ENCODE data around the gene KIF1C. TPM values are rescaled to one million over a fixed set of nuclear protein-coding genes. Genes with fewer than 3 reads are reported as not detected.

Gene KIF1C
- total RNA-seq, 1 experiment from 2014 or later = 95.9 TPM

- H3K4me1 ChIP-seq (ENCODE audit: insufficient read depth, low read length, poor library complexity, severe bottlenecking) = peaks cover 4% of the 10 kb centered on the region
- H3K27me3 ChIP-seq (replicated peaks; ENCODE audit: insufficient read depth, low read depth, low read length, poor library complexity) = no peaks in the 10 kb centered on the region
- H3K4me3 ChIP-seq (ENCODE audit: low read depth, low read length, poor library complexity, severe bottlenecking) = peak overlapping the region; percentile 42
- TF ChIP-seq EZH2 (IDR thresholded peaks at IDR 0.05; ENCODE audit: borderline replicate concordance, low read depth, low read length, poor library complexity, severe bottlenecking) = no peak
- TF ChIP-seq, protein P1, sequence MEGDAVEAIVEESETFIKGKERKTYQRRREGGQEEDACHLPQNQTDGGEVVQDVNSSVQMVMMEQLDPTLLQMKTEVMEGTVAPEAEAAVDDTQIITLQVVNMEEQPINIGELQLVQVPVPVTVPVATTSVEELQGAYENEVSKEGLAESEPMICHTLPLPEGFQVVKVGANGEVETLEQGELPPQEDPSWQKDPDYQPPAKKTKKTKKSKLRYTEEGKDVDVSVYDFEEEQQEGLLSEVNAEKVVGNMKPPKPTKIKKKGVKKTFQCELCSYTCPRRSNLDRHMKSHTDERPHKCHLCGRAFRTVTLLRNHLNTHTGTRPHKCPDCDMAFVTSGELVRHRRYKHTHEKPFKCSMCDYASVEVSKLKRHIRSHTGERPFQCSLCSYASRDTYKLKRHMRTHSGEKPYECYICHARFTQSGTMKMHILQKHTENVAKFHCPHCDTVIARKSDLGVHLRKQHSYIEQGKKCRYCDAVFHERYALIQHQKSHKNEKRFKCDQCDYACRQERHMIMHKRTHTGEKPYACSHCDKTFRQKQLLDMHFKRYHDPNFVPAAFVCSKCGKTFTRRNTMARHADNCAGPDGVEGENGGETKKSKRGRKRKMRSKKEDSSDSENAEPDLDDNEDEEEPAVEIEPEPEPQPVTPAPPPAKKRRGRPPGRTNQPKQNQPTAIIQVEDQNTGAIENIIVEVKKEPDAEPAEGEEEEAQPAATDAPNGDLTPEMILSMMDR (conservative IDR thresholded peaks at IDR 0.05; ENCODE audit: low read depth, low read length) = peak; percentile 67
- DNase-seq (ENCODE audit: low spot score) = peak; percentile 94
- H3K9me3 ChIP-seq (ENCODE audit: low read depth, low read length, poor library complexity, severe bottlenecking) = no peaks in the 10 kb centered on the region
- BruUV-seq (replicated peaks) = no TSS peak
- intact Hi-C loops (cut with micrococcal nuclease; ENCODE audit: unreplicated experiment) = no loop called here
- no peaks in the 10 kb centered on the region for H3K36me3 ChIP-seq (ENCODE audit: insufficient read depth, low read length, poor library complexity, severe bottlenecking)
- H3K27ac ChIP-seq (ENCODE audit: low read depth, low read length, poor library complexity, severe bottlenecking) = no peak overlapping the region
- ChIA-PET POLR2A (ENCODE audit: low non-redundant PET) (no interaction called here), CTCF (interaction anchor here (0.9 kb wide), 1 partner anchor 30 kb away, joined by 4 read pairs; no protein-coding TSS in a partner anchor)
These were observed 33.8 kb downstream of the KIF1C start for GRCh38 chr17:5031365-5032082.

- Histone ChIP-seq H3K27me3 (replicated peaks; ENCODE audit: insufficient read depth, low read depth, low read length, poor library complexity) (no peaks in the 10 kb centered on the region), H3K9me3 (ENCODE audit: low read depth, low read length, poor library complexity, severe bottlenecking) (no peaks in the 10 kb centered on the region), H3K4me3 (ENCODE audit: low read depth, low read length, poor library complexity, severe bottlenecking) (no peak overlapping the region), H3K4me1 (ENCODE audit: insufficient read depth, low read length, poor library complexity, severe bottlenecking) (peaks cover 4% of the 10 kb centered on the region), H3K36me3 (ENCODE audit: insufficient read depth, low read length, poor library complexity, severe bottlenecking) (no peaks in the 10 kb centered on the region), H3K27ac (ENCODE audit: low read depth, low read length, poor library complexity, severe bottlenecking) (no peak overlapping the region)
- BruUV-seq (replicated peaks) = no TSS peak
- TF ChIP-seq EZH2 (IDR thresholded peaks at IDR 0.05; ENCODE audit: borderline replicate concordance, low read depth, low read length, poor library complexity, severe bottlenecking) = no peak
- TF ChIP-seq, protein P1 (conservative IDR thresholded peaks at IDR 0.05; ENCODE audit: low read depth, low read length) = no peak
- ChIA-PET CTCF (no interaction called here), POLR2A (ENCODE audit: low non-redundant PET) (no interaction called here)
- DNase-seq (ENCODE audit: low spot score) = no peak
- intact Hi-C loops (cut with micrococcal nuclease; ENCODE audit: unreplicated experiment) = no loop called here
These were observed 35.1 kb downstream of the KIF1C start for GRCh38 chr17:5032865-5033264.

DNA sequence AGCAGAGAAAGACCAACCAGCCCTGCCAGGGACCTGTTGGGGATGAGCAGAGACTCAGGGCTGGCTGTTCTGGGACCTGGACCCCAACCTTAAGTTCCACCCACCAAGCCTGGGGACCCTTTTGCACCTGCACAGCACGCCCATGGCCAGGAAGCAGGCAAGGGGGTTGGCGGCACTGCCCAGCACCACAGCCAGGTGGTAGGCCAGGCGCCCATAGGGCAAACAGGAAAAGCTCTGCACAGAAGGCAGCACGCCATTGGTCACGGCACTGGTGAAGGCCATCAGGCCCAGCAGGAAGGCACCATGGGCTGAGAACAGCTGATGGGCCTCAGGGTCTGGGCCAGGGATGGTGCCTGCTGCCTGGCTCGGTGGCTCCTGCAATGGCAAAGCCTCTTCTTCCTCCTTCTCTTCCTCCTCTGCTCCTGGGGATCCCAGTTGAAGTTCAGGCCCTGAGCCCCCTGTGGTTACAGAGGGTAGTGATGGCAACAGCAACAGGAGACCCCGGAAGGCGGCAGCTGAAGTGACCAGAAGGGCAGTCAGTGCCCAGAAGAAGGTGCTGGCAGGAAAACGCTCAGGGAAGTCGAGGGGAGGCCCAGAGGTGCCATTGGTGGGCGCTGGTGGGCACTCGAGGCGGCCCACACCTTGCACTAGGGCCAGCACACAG, 35.7 kb downstream of the KIF1C start:
- H3K4me1 ChIP-seq (ENCODE audit: insufficient read depth, low read length, poor library complexity, severe bottlenecking) = peaks cover 4% of the 10 kb centered on the region
- H3K4me3 ChIP-seq (ENCODE audit: low read depth, low read length, poor library complexity, severe bottlenecking) = no peak overlapping the region
- H3K36me3 ChIP-seq (ENCODE audit: insufficient read depth, low read length, poor library complexity, severe bottlenecking) = no peaks in the 10 kb centered on the region
- CTCF ChIA-PET = no interaction called here
- H3K27ac ChIP-seq (ENCODE audit: low read depth, low read length, poor library complexity, severe bottlenecking) = no peak overlapping the region
- no TSS peak for BruUV-seq (replicated peaks)
- POLR2A ChIA-PET (ENCODE audit: low non-redundant PET) = no interaction called here
- no peak for DNase-seq (ENCODE audit: low spot score)
- H3K27me3 ChIP-seq (replicated peaks; ENCODE audit: insufficient read depth, low read depth, low read length, poor library complexity) = no peaks in the 10 kb centered on the region
- TF ChIP-seq EZH2 (IDR thresholded peaks at IDR 0.05; ENCODE audit: borderline replicate concordance, low read depth, low read length, poor library complexity, severe bottlenecking) = no peak
- TF ChIP-seq, protein P1 (conservative IDR thresholded peaks at IDR 0.05; ENCODE audit: low read depth, low read length) = no peak
- H3K9me3 ChIP-seq (ENCODE audit: low read depth, low read length, poor library complexity, severe bottlenecking) = no peaks in the 10 kb centered on the region
- intact Hi-C loops (cut with micrococcal nuclease; ENCODE audit: unreplicated experiment) = no loop called here
